ENCODE results near the gene ZNF831.

Gene ZNF831

GRCh38 chr20:59157531-59157930, 6.1 kb upstream of the ZNF831 start:
- no peak for DNase-seq (ENCODE audit: low read depth)

DNA sequence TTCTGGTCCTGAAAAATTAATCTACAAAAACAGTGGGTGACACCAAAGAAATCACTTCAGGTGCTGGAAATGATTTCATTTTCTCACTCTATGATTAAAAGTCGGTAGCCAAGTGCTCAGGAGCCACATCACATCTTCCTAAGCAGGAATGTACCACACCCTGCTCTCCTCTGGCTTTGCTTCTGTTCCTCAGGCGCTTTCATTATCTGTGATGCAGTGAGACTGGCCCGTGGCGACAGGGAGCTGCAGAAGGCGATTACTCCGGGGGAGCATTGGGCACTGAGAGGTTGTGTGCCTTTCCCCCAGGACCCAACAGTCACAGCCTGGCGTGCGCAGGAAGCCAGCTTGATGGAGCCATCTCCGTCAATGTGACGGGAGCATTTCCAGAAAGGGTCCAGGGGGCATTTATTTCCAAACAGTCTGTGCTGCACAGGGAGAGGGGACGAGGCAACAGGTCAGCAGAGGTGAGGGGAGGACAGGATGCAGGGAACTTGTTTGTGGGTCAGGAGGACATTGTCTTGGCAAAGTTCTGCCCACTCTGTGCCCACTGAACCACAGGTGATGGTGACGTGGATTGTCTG, 5.6 kb upstream of the ZNF831 start:
- DNase-seq (ENCODE audit: low read depth) = no peak

DNA sequence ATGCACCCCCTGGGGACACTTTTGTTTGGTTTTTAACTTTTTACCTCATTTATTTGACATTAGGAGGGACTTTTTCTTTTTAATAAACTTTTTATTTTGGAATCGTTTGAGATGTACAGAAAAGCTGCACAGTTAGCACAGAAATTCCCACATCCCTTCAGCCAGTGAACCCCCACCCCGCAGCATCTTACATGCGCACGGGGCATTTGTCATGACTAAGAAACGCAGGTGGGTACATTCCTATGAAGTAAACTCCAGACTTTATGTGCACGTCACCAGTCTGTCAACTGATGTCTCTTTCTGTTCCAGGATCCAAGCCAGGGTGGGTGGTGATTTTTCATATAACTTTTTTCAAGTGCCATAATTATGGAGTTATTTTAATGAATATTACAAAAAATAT, 4.9 kb upstream of the ZNF831 start:
- no peak for DNase-seq (ENCODE audit: low read depth)

GRCh38 chr20:59159091-59159490, 4.5 kb upstream of the ZNF831 start:
- DNase-seq (ENCODE audit: low read depth) = no peak

GRCh38 chr20:59159493-59160376, 3.9 kb upstream of the ZNF831 start:
- DNase-seq (ENCODE audit: low read depth) = no peak

GRCh38 chr20:59160389-59161115, 3.1 kb upstream of the ZNF831 start:
- DNase-seq (ENCODE audit: low read depth) = no peak

DNA sequence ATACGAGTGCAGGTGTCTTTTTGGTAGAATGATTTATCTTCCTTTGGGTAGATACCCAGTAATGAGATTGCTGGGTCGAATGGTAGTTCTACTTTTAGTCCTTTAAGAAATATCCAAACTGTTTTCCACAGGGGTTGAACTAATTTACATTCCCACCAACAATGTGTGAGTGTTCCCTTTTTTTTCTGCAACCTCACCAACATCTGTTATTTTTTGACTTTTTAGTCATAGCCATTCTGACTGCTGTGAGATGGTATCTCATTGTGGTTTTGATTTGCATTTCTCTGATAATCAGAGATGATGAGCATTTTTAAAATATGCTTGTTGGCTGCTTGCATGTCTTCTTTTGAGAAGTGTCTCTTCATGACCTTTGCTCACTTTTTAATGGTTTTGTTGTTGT, 1.9 kb upstream of the ZNF831 start:
- DNase-seq (ENCODE audit: low read depth) = no peak

DNA sequence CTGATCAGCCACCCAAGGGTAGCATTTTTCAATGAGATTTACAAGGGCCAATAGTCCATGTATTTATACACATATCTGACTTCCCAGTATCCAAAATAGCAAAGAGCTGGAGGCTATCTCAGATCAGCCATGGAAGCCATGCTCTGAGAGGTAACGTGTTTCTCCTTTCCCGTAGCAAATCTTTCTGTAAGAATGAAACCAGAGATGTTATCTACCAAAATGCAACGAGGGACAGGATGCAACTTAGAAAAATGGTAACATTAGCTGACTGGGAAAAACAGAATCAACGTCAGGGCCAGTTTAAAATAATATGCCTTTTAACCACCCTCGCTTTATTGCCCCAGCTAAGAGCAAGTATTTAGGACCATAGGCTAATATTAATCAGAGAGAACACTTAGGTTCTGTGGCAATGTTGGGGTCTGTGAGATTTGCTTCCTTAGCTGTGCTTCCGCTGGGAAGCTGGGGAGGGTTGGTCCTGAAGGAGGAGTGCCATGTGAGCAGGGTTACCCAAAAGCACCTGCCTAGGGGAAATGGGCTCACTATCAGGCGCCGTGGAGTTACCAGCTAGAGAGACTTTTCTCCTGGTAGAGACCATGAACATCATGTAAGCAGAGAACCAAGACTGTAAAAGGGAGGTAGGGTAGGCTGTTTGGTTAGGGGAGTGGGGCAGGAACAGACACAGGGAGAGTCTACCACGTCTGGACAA, 1.2 kb downstream of the ZNF831 start:
- no peak for DNase-seq (ENCODE audit: low read depth)

DNA sequence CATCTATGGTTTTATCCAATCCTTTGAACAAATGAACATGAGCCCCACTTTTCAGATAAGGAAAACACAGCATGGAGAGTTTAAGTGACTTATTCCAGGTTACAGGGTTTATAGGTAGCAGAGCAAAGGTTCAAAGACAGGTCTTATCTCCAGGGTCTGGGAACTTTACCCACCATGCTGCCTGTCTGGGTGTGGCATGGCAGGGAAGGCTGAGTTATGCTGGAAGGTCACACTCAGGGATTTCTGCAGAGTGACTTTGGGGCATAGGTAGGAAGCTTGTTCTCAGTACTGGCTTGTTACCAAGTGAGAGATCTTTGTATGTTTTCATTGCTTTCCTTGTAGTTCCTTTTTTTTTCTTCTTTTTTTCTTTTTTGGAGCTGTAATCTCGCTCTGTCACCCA, 1.8 kb downstream of the ZNF831 start:
- no peak for DNase-seq (ENCODE audit: low read depth)

- DNase-seq (ENCODE audit: low read depth) = no peak
These were observed 2.5 kb downstream of the ZNF831 start for GRCh38 chr20:59165891-59166709.

DNA sequence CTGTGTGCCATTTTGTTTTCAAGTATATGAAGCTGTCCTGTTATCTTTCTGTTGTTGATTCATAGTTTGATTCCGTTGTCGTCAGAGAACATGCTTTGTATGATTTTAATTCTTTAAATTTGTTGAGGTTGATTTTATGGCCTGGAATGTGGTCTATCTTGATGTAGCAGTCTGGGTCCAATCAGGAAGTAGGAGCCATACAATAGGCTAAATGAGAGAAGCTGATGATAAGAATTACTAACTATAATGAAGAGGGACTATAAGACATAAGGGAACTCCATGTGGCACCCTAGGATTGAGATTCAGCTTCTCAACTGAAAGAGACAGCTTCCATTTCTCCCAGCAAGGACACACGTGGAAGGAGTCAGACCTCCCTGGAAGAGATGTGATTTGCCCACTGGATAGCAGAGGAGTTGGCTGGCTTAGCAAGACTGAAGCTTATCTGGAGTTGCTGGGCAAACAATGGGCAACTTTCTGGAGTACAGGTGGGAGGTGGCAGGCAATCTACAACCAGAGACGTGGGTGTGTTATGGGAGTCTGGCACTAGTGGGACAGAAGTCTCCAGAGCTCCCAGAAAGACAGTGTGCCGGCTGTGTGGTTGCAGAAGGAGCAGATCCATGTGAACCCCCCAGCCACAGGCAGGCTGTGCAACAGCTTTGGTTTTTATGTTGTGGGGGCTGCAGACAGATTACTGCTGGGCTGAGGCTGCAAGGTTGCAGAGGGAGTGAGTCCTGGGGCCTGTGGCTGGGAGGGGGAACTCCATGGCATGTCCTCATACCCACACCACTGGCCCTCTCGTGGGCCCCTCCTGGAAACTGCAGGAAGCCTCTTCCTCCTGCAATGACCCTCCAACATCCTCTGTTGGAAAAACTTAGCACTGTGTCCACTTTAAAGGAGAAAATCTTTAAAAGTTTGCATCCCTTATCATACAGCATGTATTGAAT, 7.1 kb downstream of the ZNF831 start:
- DNase-seq (ENCODE audit: low read depth) = no peak

DNA sequence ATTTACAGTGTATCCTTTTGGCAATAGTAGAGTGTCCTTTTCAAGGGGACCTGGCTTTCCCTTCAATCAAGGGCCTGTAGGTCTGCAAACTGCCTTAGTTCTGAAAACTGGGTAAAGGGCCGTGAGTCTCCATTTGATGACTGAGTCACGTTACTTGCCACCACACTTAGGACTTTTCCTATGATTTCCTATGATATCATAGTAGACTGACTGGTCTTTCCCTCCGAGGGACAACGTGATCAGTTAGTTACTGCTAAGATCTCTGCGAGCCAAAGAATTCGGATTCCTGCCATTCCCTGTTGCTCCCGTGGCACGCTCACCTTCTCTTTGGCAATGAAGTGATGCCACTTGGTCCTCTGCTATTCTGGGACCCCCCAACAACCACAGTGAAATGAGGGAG, 8.4 kb downstream of the ZNF831 start:
- DNase-seq (ENCODE audit: low read depth) = no peak

GRCh38 chr20:59173938-59174491, 10.4 kb downstream of the ZNF831 start:
- no peak for DNase-seq (ENCODE audit: low read depth)

- DNase-seq (ENCODE audit: low read depth) = no peak
These were observed 11.4 kb downstream of the ZNF831 start for GRCh38 chr20:59175002-59175401.

DNA sequence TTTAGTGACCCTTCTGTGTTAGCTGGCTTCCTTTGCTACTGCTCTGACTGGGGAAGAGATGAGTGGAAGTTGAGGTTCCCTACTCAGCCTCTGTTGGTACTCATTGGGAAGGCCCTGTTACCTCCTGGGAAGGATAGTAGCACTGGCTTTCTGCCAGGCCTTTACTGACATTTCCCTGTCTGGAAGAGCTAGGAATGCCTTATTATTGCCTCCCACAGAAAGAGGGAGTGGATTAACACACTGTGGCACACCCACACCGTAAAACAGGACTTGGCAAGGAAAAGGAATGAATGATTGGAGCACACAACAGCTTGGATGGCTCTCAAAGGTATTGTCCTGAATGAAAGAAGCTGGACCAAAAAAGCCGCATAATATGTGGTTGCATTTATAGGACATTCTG, 12.2 kb downstream of the ZNF831 start:
- no peak for DNase-seq (ENCODE audit: low read depth)

GRCh38 chr20:59176812-59177211, 13.2 kb downstream of the ZNF831 start:
- no peak for DNase-seq (ENCODE audit: low read depth)

GRCh38 chr20:59177266-59178250, 13.9 kb downstream of the ZNF831 start:
- DNase-seq (ENCODE audit: low read depth) = peak; percentile 24

- no peak for DNase-seq (ENCODE audit: low read depth)
These were observed 15.5 kb downstream of the ZNF831 start for GRCh38 chr20:59178983-59179595.
